HCT116 (cell line): ENCODE results near the gene RPL36AL.

Experiments used
- EGR1 ChIP-seq: IDR thresholded peaks from 2 replicates; pipeline ENCODE4 v1.6.1; 2012; ENCODE audit warnings: low read depth
- EZH2 ChIP-seq: fragments of 200-600 bp; sonication (generic); IDR thresholded peaks from 2 replicates; pipeline ENCODE4 v1.6.1; 2017; ENCODE audit warnings: antibody characterized with exemption, mixed run types
- EZH2phosphoT487 ChIP-seq: fragments of 200-600 bp; IDR thresholded peaks from 2 replicates; pipeline ENCODE4 v1.6.1; 2018; ENCODE audit warnings: antibody characterized with exemption, borderline replicate concordance
- JUND ChIP-seq: IDR thresholded peaks from 2 replicates; pipeline ENCODE4 v1.6.1; 2012
- POLR2A ChIP-seq: IDR thresholded peaks from 2 replicates; pipeline ENCODE4 v1.7.0; 2011; ENCODE audit warnings: borderline replicate concordance; ENCODE audit not compliant: insufficient read depth, insufficient read length; ENCODE audit errors: extremely low read depth
- POLR2AphosphoS5 ChIP-seq: IDR thresholded peaks from 2 replicates; pipeline ENCODE4 v1.6.1; 2011; ENCODE audit warnings: mild to moderate bottlenecking, low read depth, low read length, moderate library complexity
- TF ChIP-seq, protein P1 (sequence below), 3 experiments: fragments of 200-600 bp in 1 of 3; sonication (generic) in 1 of 3; IDR thresholded peaks in 2 of 3; conservative IDR thresholded peaks in 1 of 3; 2 replicates each; pipeline ENCODE4 v1.5.1; 2012 to 2017; ENCODE audit warnings: low read depth in 2 of 3, low read length in 2 of 3, antibody characterized with exemption in 1 of 3, borderline replicate concordance in 1 of 3, control low read depth in 1 of 3, mild to moderate bottlenecking in 1 of 3, mixed read lengths in 1 of 3, mixed run types in 1 of 3, moderate library complexity in 1 of 3; ENCODE audit not compliant: insufficient read depth in 1 of 3

- TF ChIP-seq POLR2A (no peak), EZH2 (no peak), JUND (no peak), EGR1 (no peak), EZH2phosphoT487 (no peak), POLR2AphosphoS5 (no peak)
- TF ChIP-seq, protein P1, sequence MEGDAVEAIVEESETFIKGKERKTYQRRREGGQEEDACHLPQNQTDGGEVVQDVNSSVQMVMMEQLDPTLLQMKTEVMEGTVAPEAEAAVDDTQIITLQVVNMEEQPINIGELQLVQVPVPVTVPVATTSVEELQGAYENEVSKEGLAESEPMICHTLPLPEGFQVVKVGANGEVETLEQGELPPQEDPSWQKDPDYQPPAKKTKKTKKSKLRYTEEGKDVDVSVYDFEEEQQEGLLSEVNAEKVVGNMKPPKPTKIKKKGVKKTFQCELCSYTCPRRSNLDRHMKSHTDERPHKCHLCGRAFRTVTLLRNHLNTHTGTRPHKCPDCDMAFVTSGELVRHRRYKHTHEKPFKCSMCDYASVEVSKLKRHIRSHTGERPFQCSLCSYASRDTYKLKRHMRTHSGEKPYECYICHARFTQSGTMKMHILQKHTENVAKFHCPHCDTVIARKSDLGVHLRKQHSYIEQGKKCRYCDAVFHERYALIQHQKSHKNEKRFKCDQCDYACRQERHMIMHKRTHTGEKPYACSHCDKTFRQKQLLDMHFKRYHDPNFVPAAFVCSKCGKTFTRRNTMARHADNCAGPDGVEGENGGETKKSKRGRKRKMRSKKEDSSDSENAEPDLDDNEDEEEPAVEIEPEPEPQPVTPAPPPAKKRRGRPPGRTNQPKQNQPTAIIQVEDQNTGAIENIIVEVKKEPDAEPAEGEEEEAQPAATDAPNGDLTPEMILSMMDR (IDR thresholded peaks at IDR 0.05 in 2 of 3, conservative IDR thresholded peaks at IDR 0.05 in 1 of 3; ENCODE audit: borderline replicate concordance in 1 of 3, insufficient read depth in 1 of 3, low read depth in 2 of 3, low read length in 2 of 3) = no peak
Observed at GRCh38 chr14:49621114-49621881, 872 bp upstream of the RPL36AL start.
